Measurements from ENCODE around the gene VPS41.
"Not testable (repeated sequence)": the region's sequence is repeated elsewhere in the genome, so short reads cannot be mapped to it uniquely, and the experiment has no call there.

The VPS41 gene

GRCh38 chr7:38854947-38855346 is 54.0 kb downstream of the VPS41 start:
- not testable (repeated sequence) for DNase-seq (ENCODE audit: low spot score)

GRCh38 chr7:38851321-38851720 is 57.7 kb downstream of the VPS41 start:
- DNase-seq (ENCODE audit: low spot score) = no peak

GRCh38 chr7:38846280-38846679 is 62.7 kb downstream of the VPS41 start:
- no peak for DNase-seq (ENCODE audit: low spot score)

- no peak for DNase-seq (ENCODE audit: low spot score)
These were observed 63.9 kb downstream of the VPS41 start for GRCh38 chr7:38844952-38845563.

- no peak for DNase-seq (ENCODE audit: low spot score)
These were observed 66.2 kb downstream of the VPS41 start for GRCh38 chr7:38842746-38843145.

GRCh38 chr7:38840736-38841460 is 68.1 kb downstream of the VPS41 start:
- DNase-seq (ENCODE audit: low spot score) = no peak

GRCh38 chr7:38839851-38840250 is 69.1 kb downstream of the VPS41 start:
- no peak for DNase-seq (ENCODE audit: low spot score)

- no peak for DNase-seq (ENCODE audit: low spot score)
These were observed 70.1 kb downstream of the VPS41 start for GRCh38 chr7:38838725-38839385.

GRCh38 chr7:38834357-38834756 is 74.6 kb downstream of the VPS41 start:
- no peak for DNase-seq (ENCODE audit: low spot score)

- no peak for DNase-seq (ENCODE audit: low spot score)
These were observed 75.7 kb downstream of the VPS41 start for GRCh38 chr7:38833329-38833728.

GRCh38 chr7:38831259-38831996 is 77.6 kb downstream of the VPS41 start:
- no peak for DNase-seq (ENCODE audit: low spot score)

- DNase-seq (ENCODE audit: low spot score) = no peak
These were observed 78.2 kb downstream of the VPS41 start for GRCh38 chr7:38830826-38831225.

- DNase-seq (ENCODE audit: low spot score) = no peak
These were observed 79.4 kb downstream of the VPS41 start for GRCh38 chr7:38829488-38830165.

- DNase-seq (ENCODE audit: low spot score) = no peak
These were observed 81.0 kb downstream of the VPS41 start for GRCh38 chr7:38828026-38828425.

GRCh38 chr7:38825721-38826440 is 83.1 kb downstream of the VPS41 start:
- peak; percentile 21 for DNase-seq (ENCODE audit: low spot score)

GRCh38 chr7:38824948-38825347 is 84.0 kb downstream of the VPS41 start:
- DNase-seq (ENCODE audit: low spot score) = no peak

GRCh38 chr7:38822549-38822948 is 86.4 kb downstream of the VPS41 start:
- DNase-seq (ENCODE audit: low spot score) = no peak

- DNase-seq (ENCODE audit: low spot score) = no peak
These were observed 88.4 kb downstream of the VPS41 start for GRCh38 chr7:38820571-38820970.

GRCh38 chr7:38819463-38819862 is 89.5 kb downstream of the VPS41 start:
- no peak for DNase-seq (ENCODE audit: low spot score)

- no peak for DNase-seq (ENCODE audit: low spot score)
These were observed 91.5 kb downstream of the VPS41 start for GRCh38 chr7:38817526-38817925.

GRCh38 chr7:38813768-38814167 is 95.2 kb downstream of the VPS41 start:
- DNase-seq (ENCODE audit: low spot score) = no peak

Measured in NAMALWA (cell line).